ENCODE results near the gene AGAP1.
A peak's percentile ranks its signal among the peaks of the same experiment; 100 is the strongest.

Gene AGAP1

GRCh38 chr2:235566415-235566814 is 72.6 kb downstream of the AGAP1 start:
- no peak overlapping the region for H3K4me3 ChIP-seq (replicated peaks in 1 of 2; ENCODE audit: low read depth in 2 of 2, low read length in 2 of 2)
- DNase-seq (ENCODE audit: low read depth in 2 of 2): no peak
- TF ChIP-seq CTCF (IDR thresholded peaks at IDR 0.05; ENCODE audit: low read depth, low read length): no peak

- H3K4me3 ChIP-seq (replicated peaks in 1 of 2; ENCODE audit: low read depth in 2 of 2, low read length in 2 of 2): no peak overlapping the region
- no peak for TF ChIP-seq CTCF (IDR thresholded peaks at IDR 0.05; ENCODE audit: low read depth, low read length)
These were observed 73.2 kb downstream of the AGAP1 start for GRCh38 chr2:235566931-235567495.

GRCh38 chr2:235567842-235568241 is 74.0 kb downstream of the AGAP1 start:
- H3K4me3 ChIP-seq (replicated peaks in 1 of 2; ENCODE audit: low read depth in 2 of 2, low read length in 2 of 2): no peak overlapping the region
- no peak for TF ChIP-seq CTCF (IDR thresholded peaks at IDR 0.05; ENCODE audit: low read depth, low read length)
- DNase-seq (ENCODE audit: low read depth in 2 of 2): no peak

More at GRCh38 chr2:235566931-235567495, 73.2 kb downstream of the AGAP1 start:
- DNase-seq (ENCODE audit: low read depth in 2 of 2): no peak

- no peak for DNase-seq (ENCODE audit: low read depth in 2 of 2)
- H3K4me3 ChIP-seq (replicated peaks in 1 of 2; ENCODE audit: low read depth in 2 of 2, low read length in 2 of 2): no peak overlapping the region
- TF ChIP-seq CTCF (IDR thresholded peaks at IDR 0.05; ENCODE audit: low read depth, low read length): no peak
These were observed 74.6 kb downstream of the AGAP1 start for GRCh38 chr2:235568431-235568830.

GRCh38 chr2:235569837-235570236 is 76.0 kb downstream of the AGAP1 start:
- DNase-seq (ENCODE audit: low read depth in 2 of 2): no peak
- no peak for TF ChIP-seq CTCF (IDR thresholded peaks at IDR 0.05; ENCODE audit: low read depth, low read length)
- no peak overlapping the region for H3K4me3 ChIP-seq (replicated peaks in 1 of 2; ENCODE audit: low read depth in 2 of 2, low read length in 2 of 2)

- no peak overlapping the region for H3K4me3 ChIP-seq (replicated peaks in 1 of 2; ENCODE audit: low read depth in 2 of 2, low read length in 2 of 2)
- no peak for TF ChIP-seq CTCF (IDR thresholded peaks at IDR 0.05; ENCODE audit: low read depth, low read length)
- peak; percentile 24 to 28 for DNase-seq (ENCODE audit: low read depth in 2 of 2)
These were observed 76.4 kb downstream of the AGAP1 start for GRCh38 chr2:235570256-235570655.

Data from cardiac fibroblast (primary cell).